ENCODE results near the gene CAPS2. TPM values are rescaled to one million over a fixed set of nuclear protein-coding genes. Genes with fewer than 3 reads are reported as not detected.

The CAPS2 gene
- total and polyA plus RNA-seq, 9 of the 15 experiments (the other 6 are each of a cell fraction or from before 2014, with no cell fraction given) = 0.10 to 0.82 (median 0.47) TPM; not detected in 1

GRCh38 chr12:75329918-75330826 is at the start of gene CAPS2 (continued):
- TF ChIP-seq ZNF232 (CRISPR knock-in tag; IDR thresholded peaks at IDR 0.05) (peak; percentile 62; the same call in 1 of the 2 replicates), TAF15 (IDR thresholded peaks at IDR 0.05; ENCODE audit: low read depth, low read length) (no peak), ATF7 (IDR thresholded peaks at IDR 0.05) (peak; percentile 57), RREB1 (CRISPR knock-in tag; IDR thresholded peaks at IDR 0.05) (no peak), GATA2 (CRISPR knock-in tag; IDR thresholded peaks at IDR 0.05) (no peak), ZFP91 (CRISPR knock-in tag; IDR thresholded peaks at IDR 0.05) (peak; percentile 73; the same call in 1 of the 2 replicates), CXXC5 (CRISPR knock-in tag; IDR thresholded peaks at IDR 0.05) (peak; percentile 81), ZNF766 (CRISPR knock-in tag; conservative IDR thresholded peaks at IDR 0.05) (no peak), U2AF1 (optimal IDR thresholded peaks at IDR 0.05; ENCODE audit: low read depth, low read length) (no peak), CBX1 (IDR thresholded peaks at IDR 0.05; ENCODE audit: low read depth) (0 out of 2 replicates have a peak, but pooled peaks have one; percentile 27), TBP (optimal IDR thresholded peaks at IDR 0.05; ENCODE audit: low read depth, low read length) (no peak), TAF1 (IDR thresholded peaks at IDR 0.05; ENCODE audit: control insufficient read depth, extremely low read depth, insufficient read depth, low read length, severe bottlenecking) (no peak), ATF1 (CRISPR knock-in tag; IDR thresholded peaks at IDR 0.05) (no peak), ATF1 (tag; IDR thresholded peaks at IDR 0.05) (peak; percentile 71), HCFC1 (IDR thresholded peaks at IDR 0.05; ENCODE audit: low read depth, low read length) (no peak), MEF2A (IDR thresholded peaks at IDR 0.05; ENCODE audit: control insufficient read depth, low read depth, low read length) (no peak), RFX7 (CRISPR knock-in tag; IDR thresholded peaks at IDR 0.05) (no peak), E2F5 (CRISPR knock-in tag; IDR thresholded peaks at IDR 0.05) (no peak), RBM14 (IDR thresholded peaks at IDR 0.05; ENCODE audit: borderline replicate concordance, insufficient read depth, low read depth, low read length) (no peak)
